OCI-LY7 (cell line): ENCODE results near the gene BTNL8.

ENCODE experiments used
- CTCF ChIP-seq: fragments of 200-600 bp; sonication (generic); conservative IDR thresholded peaks from 2 replicates; pipeline ENCODE4 v1.5.1; 2014; ENCODE audit warnings: mild to moderate bottlenecking, antibody characterized with exemption, low read length, moderate library complexity, mixed read lengths
- EZH2phosphoT487 ChIP-seq: fragments of 200-600 bp; sonication (generic); IDR thresholded peaks from 2 replicates; pipeline ENCODE4 v1.6.1; 2018; ENCODE audit warnings: low read depth, borderline replicate concordance, mild to moderate bottlenecking, mixed run types, antibody characterized with exemption, low read length, moderate library complexity, mixed read lengths

- no peak for TF ChIP-seq CTCF
- TF ChIP-seq EZH2phosphoT487 = no peak
Observed at GRCh38 chr5:180920710-180921109, 21.8 kb downstream of the BTNL8 start.
